Trophoblast cell (in vitro differentiated cells and primary cell): ENCODE measurements around the gene LDLRAD3.

ENCODE experiments used
- DNase-seq, 2 donors: peaks; one replicate each; pipeline ENCODE4 v3.0.0-alpha.2; 2016
- H2AFZ ChIP-seq: 2 replicates; pipeline ENCODE4 v1.6.1; 2013; ENCODE audit warnings: low read length, moderate library complexity, mild to moderate bottlenecking; ENCODE audit not compliant: insufficient read depth, poor library complexity
- H2AK5ac ChIP-seq: 2 replicates; pipeline ENCODE4 v1.6.1; 2013; ENCODE audit warnings: mild to moderate bottlenecking, low read length
- H2BK120ac ChIP-seq: 2 replicates; pipeline ENCODE4 v1.6.1; 2013; ENCODE audit warnings: low read length, mild to moderate bottlenecking, moderate library complexity; ENCODE audit not compliant: insufficient read depth, poor library complexity
- H2BK12ac ChIP-seq: 2 replicates; pipeline ENCODE4 v1.6.1; 2013; ENCODE audit warnings: mild to moderate bottlenecking, low read length, moderate library complexity
- H2BK5ac ChIP-seq: 2 replicates; pipeline ENCODE4 v1.6.1; 2013; ENCODE audit warnings: low read length, low read depth, moderate library complexity, mild to moderate bottlenecking; ENCODE audit not compliant: poor library complexity
- H3K14ac ChIP-seq: 2 replicates; pipeline ENCODE4 v1.6.1; 2013; ENCODE audit warnings: mild to moderate bottlenecking, low read length
- H3K18ac ChIP-seq: 2 replicates; pipeline ENCODE4 v1.6.1; 2013; ENCODE audit warnings: mild to moderate bottlenecking, low read length
- H3K23ac ChIP-seq: 2 replicates; pipeline ENCODE4 v1.6.1; 2013; ENCODE audit warnings: low read length
- H3K27ac ChIP-seq: 2 replicates; pipeline ENCODE4 v1.5.1; 2013; ENCODE audit warnings: low read depth, mild to moderate bottlenecking, inconsistent platforms, low read length, moderate library complexity
- H3K27me3 ChIP-seq: 2 replicates; pipeline ENCODE4 v1.6.1; 2013; ENCODE audit warnings: inconsistent platforms, mild to moderate bottlenecking, low read length, moderate library complexity; ENCODE audit not compliant: insufficient read depth
- H3K36me3 ChIP-seq, 2 experiments: 1 replicate in 1 of 2; 2 replicates in 1 of 2; pipeline ENCODE4 v1.6.1; 2013; ENCODE audit warnings: low read length in 2 of 2, mild to moderate bottlenecking in 2 of 2, moderate library complexity in 1 of 2; ENCODE audit not compliant: insufficient read depth in 2 of 2, control insufficient read depth in 1 of 2
- H3K4ac ChIP-seq: 2 replicates; pipeline ENCODE4 v1.6.1; 2013; ENCODE audit warnings: low read depth, mild to moderate bottlenecking, low read length, moderate library complexity
- H3K4me1 ChIP-seq, 2 experiments: 1 replicate in 1 of 2; 2 replicates in 1 of 2; pipeline ENCODE4 v1.6.1; 2013; ENCODE audit warnings: low read length in 2 of 2, mild to moderate bottlenecking in 2 of 2, moderate library complexity in 1 of 2; ENCODE audit not compliant: insufficient read depth in 2 of 2, control insufficient read depth in 1 of 2
- H3K4me2 ChIP-seq: 2 replicates; pipeline ENCODE4 v1.6.1; 2013; ENCODE audit warnings: inconsistent platforms, mild to moderate bottlenecking, low read length, moderate library complexity
- H3K4me3 ChIP-seq: 2 replicates; pipeline ENCODE4 v1.5.1; 2013; ENCODE audit warnings: mild to moderate bottlenecking, low read depth, low read length, inconsistent platforms
- H3K79me1 ChIP-seq: one replicate; pipeline ENCODE4 v1.6.1; 2013; ENCODE audit warnings: low read length
- H3K79me2 ChIP-seq: 2 replicates; pipeline ENCODE4 v1.6.1; 2013; ENCODE audit warnings: low read length, mild to moderate bottlenecking; ENCODE audit not compliant: control insufficient read depth, insufficient read depth, poor library complexity
- H3K9ac ChIP-seq: 2 replicates; pipeline ENCODE4 v1.6.1; 2013; ENCODE audit warnings: mild to moderate bottlenecking, low read length
- H3K9me3 ChIP-seq: 2 replicates; pipeline ENCODE4 v1.6.1; 2013; ENCODE audit warnings: low read depth, mild to moderate bottlenecking, control low read depth, inconsistent platforms, low read length; ENCODE audit not compliant: insufficient read depth
- H4K12ac ChIP-seq: 2 replicates; pipeline ENCODE4 v1.6.1; 2013; ENCODE audit warnings: low read depth, mild to moderate bottlenecking, low read length, moderate library complexity
- H4K8ac ChIP-seq: 2 replicates; pipeline ENCODE4 v1.6.1; 2013; ENCODE audit warnings: low read depth, mild to moderate bottlenecking, low read length, moderate library complexity
- H4K91ac ChIP-seq: one replicate; pipeline ENCODE4 v1.6.1; 2013; ENCODE audit warnings: low read depth, mild to moderate bottlenecking, low read length, moderate library complexity
- WGBS: extraction: QIAGEN DNeasy Blood & Tissue Kit; methylation state at CpG from one replicate; pipeline ENCODE4 v1.1.7; 2013; ENCODE audit warnings: missing lambda C conversion rate; ENCODE audit not compliant: insufficient read length, insufficient coverage; ENCODE audit errors: extremely low coverage; 5-methylcytosine and 5-hydroxymethylcytosine counted together

Gene LDLRAD3

GRCh38 chr11:36061471-36061870, 117.6 kb downstream of the LDLRAD3 start:
- Histone ChIP-seq H4K91ac (no peak overlapping the region), H3K9me3 (no peaks in the 10 kb centered on the region), H2BK120ac (no peak overlapping the region), H3K36me3 (no peaks in the 10 kb centered on the region), H3K27ac (no peak overlapping the region), H3K9ac (no peak overlapping the region), H2BK5ac (no peak overlapping the region), H3K4me2 (no peak overlapping the region), H4K8ac (no peak overlapping the region), H2AK5ac (no peak overlapping the region), H3K79me2 (no peaks in the 10 kb centered on the region), H3K4me3 (no peak overlapping the region), H3K23ac (no peak overlapping the region), H3K4ac (no peak overlapping the region), H3K27me3 (no peaks in the 10 kb centered on the region), H3K4me1 (no peaks in the 10 kb centered on the region), H3K14ac (no peak overlapping the region), H3K79me1 (peaks cover 7% of the 10 kb centered on the region), H2BK12ac (no peak overlapping the region), H3K18ac (no peak overlapping the region), H4K12ac (no peak overlapping the region), H2AFZ (no peak overlapping the region)
- no CpG with 5 or more reads among the region's 2 CpGs for WGBS
- DNase-seq = no peak

- Histone ChIP-seq H3K14ac (no peak overlapping the region), H2BK12ac (no peak overlapping the region), H3K9ac (no peak overlapping the region), H3K18ac (no peak overlapping the region), H3K4me1 (no peaks in the 10 kb centered on the region), H3K27me3 (no peaks in the 10 kb centered on the region), H3K79me2 (no peaks in the 10 kb centered on the region), H2AFZ (no peak overlapping the region), H4K12ac (no peak overlapping the region), H3K23ac (no peak overlapping the region), H2BK5ac (no peak overlapping the region), H4K8ac (no peak overlapping the region), H3K9me3 (no peaks in the 10 kb centered on the region), H4K91ac (no peak overlapping the region), H3K4me2 (no peak overlapping the region), H3K79me1 (peaks cover 6% of the 10 kb centered on the region), H2AK5ac (no peak overlapping the region), H3K36me3 (peaks cover 0 to 2% of the 10 kb centered on the region in 2 experiments), H3K27ac (peak overlapping the region; percentile 44), H3K4me3 (no peak overlapping the region), H2BK120ac (no peak overlapping the region), H3K4ac (no peak overlapping the region)
- DNase-seq = peak in 1 of 2 donors; percentile 15
- no CpG with 5 or more reads among the region's 3 CpGs for WGBS
These were observed 119.0 kb downstream of the LDLRAD3 start for GRCh38 chr11:36062796-36063365.

- H3K79me2 ChIP-seq = no peaks in the 10 kb centered on the region
- H2BK5ac ChIP-seq = no peak overlapping the region
- no peak overlapping the region for H3K18ac ChIP-seq
- no peak overlapping the region for H2AFZ ChIP-seq
- no peak overlapping the region for H2AK5ac ChIP-seq
- H2BK12ac ChIP-seq = peak overlapping the region; percentile 9
- no peaks in the 10 kb centered on the region for H3K27me3 ChIP-seq
- no peaks in the 10 kb centered on the region for H3K4me1 ChIP-seq
- no peak overlapping the region for H3K4me2 ChIP-seq
- H2BK120ac ChIP-seq = no peak overlapping the region
- no peaks in the 10 kb centered on the region for H3K9me3 ChIP-seq
- H3K79me1 ChIP-seq = peaks cover 6% of the 10 kb centered on the region
- peak; percentile 52 to 61 for DNase-seq
- no peak overlapping the region for H3K23ac ChIP-seq
- peaks cover 0 to 2% of the 10 kb centered on the region in 2 experiments for H3K36me3 ChIP-seq
- H3K9ac ChIP-seq = no peak overlapping the region
- H3K14ac ChIP-seq = no peak overlapping the region
- no peak overlapping the region for H4K12ac ChIP-seq
- H3K27ac ChIP-seq = no peak overlapping the region
- no CpG with 5 or more reads among the region's 2 CpGs for WGBS
- H3K4ac ChIP-seq = no peak overlapping the region
- no peak overlapping the region for H4K8ac ChIP-seq
- no peak overlapping the region for H3K4me3 ChIP-seq
- peak overlapping the region; percentile 17 for H4K91ac ChIP-seq
These were observed 121.6 kb downstream of the LDLRAD3 start for GRCh38 chr11:36065436-36065835.

DNA sequence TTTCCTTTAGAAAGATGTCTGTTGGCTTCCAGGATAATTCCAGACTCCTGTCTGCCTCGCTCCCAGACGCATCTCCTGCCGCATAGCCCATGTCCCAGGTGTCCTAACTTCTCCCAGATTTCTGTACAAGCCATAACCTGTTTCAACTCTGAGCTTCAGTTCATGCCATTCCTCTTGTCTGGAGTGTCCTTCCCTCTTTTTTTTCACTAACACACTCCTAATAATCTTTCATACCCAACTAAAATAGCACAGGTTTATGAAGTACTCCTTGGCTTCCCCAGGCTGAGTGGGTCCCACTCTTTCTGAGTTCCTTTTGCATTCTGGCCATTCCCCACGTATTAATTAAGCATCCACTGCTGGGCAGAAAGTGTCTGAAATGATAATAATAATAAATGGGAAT, 123.0 kb downstream of the LDLRAD3 start:
- no peak for DNase-seq
- H3K9me3 ChIP-seq = no peaks in the 10 kb centered on the region
- WGBS = no CpG with 5 or more reads among the region's 4 CpGs

More for the DNA sequence above, 123.0 kb downstream of the LDLRAD3 start:
- H3K27me3 ChIP-seq = no peaks in the 10 kb centered on the region
- H3K4me3 ChIP-seq = no peak overlapping the region
- H3K4me1 ChIP-seq = no peaks in the 10 kb centered on the region
- H3K4me2 ChIP-seq = no peak overlapping the region
- H3K9ac ChIP-seq = no peak overlapping the region
- peaks cover 6% of the 10 kb centered on the region for H3K79me1 ChIP-seq
- H3K23ac ChIP-seq = no peak overlapping the region
- no peak overlapping the region for H3K27ac ChIP-seq
- H2AK5ac ChIP-seq = no peak overlapping the region
- no peak overlapping the region for H2BK120ac ChIP-seq
- H4K91ac ChIP-seq = no peak overlapping the region
- no peak overlapping the region for H3K4ac ChIP-seq
- no peak overlapping the region for H2BK12ac ChIP-seq
- no peak overlapping the region for H2BK5ac ChIP-seq
- H4K12ac ChIP-seq = no peak overlapping the region
- H4K8ac ChIP-seq = no peak overlapping the region
- H2AFZ ChIP-seq = no peak overlapping the region
- no peak overlapping the region for H3K14ac ChIP-seq
- H3K36me3 ChIP-seq = peaks cover 0 to 2% of the 10 kb centered on the region in 2 experiments
- H3K79me2 ChIP-seq = no peaks in the 10 kb centered on the region
- H3K18ac ChIP-seq = no peak overlapping the region
